GM19025 (cell line): ENCODE results near the gene LRIG1.

Experiments
- ATAC-seq: cut with Tn5 transposase; IDR thresholded peaks from one replicate; pipeline ENCODE4 v1.9.1; 2021; ENCODE audit warnings: mild to moderate bottlenecking, low read depth, moderate library complexity; ENCODE audit not compliant: unreplicated experiment

The LRIG1 gene

DNA sequence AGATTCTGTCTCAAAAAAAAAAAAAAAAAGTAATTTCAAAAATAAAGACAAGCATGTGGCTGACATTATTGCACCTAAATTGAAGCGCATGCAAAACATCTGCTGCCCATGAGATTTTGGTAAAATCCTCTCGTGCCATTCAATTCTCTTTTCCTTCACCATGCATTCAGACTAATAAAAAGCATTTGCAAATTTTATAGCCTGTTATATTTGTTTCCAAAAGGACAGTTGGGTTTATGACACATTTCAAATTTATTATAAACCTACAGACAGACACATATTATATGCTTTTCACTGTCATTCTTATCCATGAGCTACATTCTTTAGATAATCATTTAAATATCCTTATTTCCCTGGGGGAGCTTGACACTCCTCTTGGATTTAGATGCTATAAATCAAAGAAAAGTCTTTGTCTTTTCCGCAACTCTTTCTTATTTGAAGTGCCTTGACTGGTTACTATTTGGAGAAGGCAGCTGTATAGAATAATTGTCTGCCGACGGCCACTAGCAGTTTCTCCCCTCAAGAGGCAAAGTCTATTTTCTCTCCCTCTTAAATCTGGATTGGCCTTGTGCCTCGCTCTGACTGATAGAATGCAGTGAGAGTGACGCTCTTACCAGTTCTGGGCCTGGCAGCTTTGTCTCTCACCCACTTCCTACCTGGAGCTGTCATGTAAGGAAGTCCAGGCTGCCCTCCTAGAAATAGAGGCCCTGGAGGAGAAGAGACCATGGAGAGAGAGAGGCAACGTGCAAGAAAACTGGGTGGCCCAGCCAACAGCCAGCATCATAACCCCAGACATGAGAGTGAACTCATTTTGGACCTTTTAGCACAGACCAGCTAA lies 6.8 kb upstream of the LRIG1 start:
- ATAC-seq: no peak

DNA sequence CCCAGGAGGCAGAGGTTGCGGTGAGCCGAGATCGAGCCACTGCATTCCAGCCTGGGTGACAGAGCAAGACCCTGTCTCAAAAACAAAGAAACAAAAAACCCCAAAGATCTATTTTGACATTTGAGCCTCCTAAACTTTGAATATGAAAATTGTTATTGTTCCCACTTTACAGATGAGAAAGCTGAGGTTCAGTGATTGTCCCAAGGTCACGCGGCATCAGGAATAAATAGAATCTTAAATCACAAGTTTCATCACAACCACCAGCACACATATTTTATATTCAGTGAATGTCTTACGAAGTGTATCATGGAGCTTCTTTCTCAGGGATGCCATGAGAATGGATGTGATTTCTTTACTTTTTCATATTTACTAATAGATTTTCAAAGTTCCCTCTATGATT lies 5.3 kb upstream of the LRIG1 start:
- no peak for ATAC-seq

GRCh38 chr3:66504850-66505641 lies 4.2 kb upstream of the LRIG1 start:
- no peak for ATAC-seq

- ATAC-seq: no peak
Measured at GRCh38 chr3:66502981-66503380, 2.2 kb upstream of the LRIG1 start.

- ATAC-seq: no peak
Measured at GRCh38 chr3:66502245-66502874, 1.5 kb upstream of the LRIG1 start.

GRCh38 chr3:66501483-66502244 lies 842 bp upstream of the LRIG1 start:
- no peak for ATAC-seq

DNA sequence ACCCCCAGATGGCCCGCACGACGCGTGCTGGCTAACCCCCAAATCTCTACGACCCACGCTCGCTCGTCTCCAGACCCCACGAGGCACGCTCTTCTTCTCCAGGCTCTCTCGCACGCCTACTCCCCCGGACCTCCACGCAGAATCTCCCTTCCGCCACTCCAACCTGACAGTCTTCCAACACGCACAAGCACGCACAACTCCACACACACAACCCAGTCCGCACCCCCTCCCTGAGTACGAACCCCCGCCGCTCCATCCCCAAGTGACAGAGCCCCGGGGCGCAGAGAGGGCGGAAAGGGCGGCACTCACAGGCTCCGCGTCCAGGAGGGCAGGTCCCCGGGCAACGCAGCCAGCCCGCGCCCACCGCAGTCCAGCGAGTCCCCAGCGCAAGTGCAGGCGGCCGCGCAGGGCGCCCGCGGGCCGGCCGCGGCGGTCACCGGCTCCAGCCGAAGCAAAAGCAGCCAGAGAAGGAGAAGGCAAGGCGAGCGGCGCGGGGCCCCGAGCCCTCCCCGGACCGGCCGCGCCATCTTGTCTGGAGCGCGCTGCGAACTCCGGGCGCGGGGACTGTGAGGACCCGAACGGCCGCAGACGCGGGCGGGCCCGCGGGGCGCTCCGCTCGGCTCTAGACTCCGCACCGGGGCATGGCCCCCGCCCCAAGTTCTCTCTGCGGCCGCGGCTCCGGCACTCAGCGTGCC lies 794 bp downstream of the LRIG1 start:
- peak; percentile 15 for ATAC-seq

GRCh38 chr3:66498687-66499621 lies 1.9 kb downstream of the LRIG1 start:
- ATAC-seq: no peak

- no peak for ATAC-seq
Measured at GRCh38 chr3:66497985-66498671, 2.7 kb downstream of the LRIG1 start.

DNA sequence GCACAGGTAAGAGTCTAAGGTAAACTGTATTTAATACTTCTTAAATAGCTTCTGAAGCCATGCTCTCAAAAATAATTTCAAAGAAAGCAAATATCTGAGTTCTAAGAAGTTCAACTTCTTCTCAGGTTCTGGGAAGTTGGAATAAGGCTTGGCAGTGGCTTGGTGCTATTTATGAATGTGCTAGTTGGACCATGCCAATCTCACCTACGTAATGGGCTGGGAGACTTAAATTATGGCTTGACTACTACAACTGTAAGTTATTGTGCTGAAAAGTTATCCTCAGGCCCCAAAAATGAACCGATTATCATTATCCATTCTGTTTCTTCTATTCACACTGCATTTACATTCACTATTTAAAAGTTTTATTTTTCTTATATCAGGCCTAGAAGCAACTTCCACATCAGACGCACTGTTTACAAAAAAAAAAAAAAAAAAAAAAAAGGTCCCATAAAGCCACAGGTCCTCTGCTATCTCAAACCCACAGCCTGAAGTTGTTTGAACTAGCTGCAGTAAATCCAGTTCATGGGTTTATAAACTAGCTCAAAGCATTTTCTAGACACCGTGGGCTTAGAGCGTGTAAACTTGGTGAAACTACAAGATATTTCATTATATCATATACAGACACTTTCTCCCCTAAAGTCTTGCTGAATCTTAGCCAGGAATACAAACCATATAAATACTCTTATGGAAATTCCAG lies 3.4 kb downstream of the LRIG1 start:
- no peak for ATAC-seq

DNA sequence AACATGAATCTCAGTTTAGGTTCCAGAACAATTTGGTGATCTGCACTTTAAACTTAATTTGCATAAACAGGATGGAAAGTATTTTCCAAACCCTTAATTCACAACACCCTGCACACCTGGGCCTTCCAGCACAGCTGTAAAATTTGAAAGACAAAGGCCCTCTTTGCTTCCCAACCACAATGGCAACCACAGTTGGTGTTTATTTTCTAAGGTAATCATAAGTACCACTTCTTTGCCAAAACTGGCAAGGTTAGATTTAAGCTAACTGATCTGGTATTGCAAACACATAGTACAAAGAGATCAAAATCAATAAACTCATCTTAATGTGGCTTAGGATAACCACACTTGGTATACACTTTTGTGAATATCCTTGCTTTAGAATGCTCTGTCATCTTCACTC lies 4.1 kb downstream of the LRIG1 start:
- ATAC-seq: no peak

- no peak for ATAC-seq
Measured at GRCh38 chr3:66496301-66496700, 4.5 kb downstream of the LRIG1 start.

DNA sequence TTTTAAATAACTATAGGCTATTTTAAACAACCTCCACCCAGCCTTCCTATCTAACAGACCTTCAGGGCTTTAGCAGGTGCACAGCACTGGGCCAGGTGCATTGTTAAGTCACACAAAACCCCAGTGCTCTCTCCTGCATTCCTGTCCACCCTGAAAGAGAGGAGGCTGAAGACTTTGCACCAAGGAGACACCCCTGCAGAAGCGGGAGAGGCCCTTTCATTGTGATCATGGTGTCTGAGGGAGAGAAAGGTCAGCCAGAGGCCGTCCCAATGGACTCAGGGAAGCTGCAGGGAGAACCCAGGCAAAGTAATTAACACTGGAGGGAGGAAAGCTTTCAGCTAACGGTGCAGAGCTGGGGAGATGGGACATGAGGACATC lies 5.2 kb downstream of the LRIG1 start:
- ATAC-seq: no peak

DNA sequence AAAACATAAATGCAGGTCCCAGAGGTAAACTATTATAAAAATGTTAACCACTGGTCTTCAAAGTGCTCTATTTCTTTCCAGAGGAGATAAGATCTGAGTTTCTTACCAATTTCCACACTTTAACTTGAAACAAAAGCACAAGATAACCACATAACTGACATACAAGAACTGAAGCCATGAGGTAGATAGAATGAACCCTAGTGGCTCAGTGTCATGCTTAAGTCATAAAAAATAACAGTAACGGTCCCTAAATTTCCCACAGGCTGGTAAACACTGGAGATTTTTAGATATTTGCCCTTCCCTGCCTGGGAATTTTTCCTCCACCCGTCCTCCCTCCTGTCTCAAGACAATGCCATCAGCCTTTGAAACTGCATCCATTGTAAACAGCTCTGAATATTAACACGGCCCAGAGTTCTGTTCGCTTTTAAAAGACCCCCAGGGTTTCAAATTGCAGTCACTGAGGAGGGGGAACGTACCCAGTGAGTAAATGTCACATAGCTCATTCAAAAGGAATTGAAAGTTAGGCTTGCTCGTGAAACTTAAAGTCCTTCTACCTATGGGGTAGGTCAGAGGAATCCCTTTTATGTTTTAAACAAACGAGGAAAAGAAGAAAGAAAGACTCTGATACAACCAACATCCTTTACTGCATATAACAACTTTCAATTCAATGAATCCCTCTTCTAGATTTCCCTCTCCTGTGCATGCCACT lies 5.7 kb downstream of the LRIG1 start:
- no peak for ATAC-seq

- no peak for ATAC-seq
Measured at GRCh38 chr3:66493458-66494099, 7.2 kb downstream of the LRIG1 start.

- ATAC-seq: no peak
Measured at GRCh38 chr3:66492672-66493071, 8.2 kb downstream of the LRIG1 start.

DNA sequence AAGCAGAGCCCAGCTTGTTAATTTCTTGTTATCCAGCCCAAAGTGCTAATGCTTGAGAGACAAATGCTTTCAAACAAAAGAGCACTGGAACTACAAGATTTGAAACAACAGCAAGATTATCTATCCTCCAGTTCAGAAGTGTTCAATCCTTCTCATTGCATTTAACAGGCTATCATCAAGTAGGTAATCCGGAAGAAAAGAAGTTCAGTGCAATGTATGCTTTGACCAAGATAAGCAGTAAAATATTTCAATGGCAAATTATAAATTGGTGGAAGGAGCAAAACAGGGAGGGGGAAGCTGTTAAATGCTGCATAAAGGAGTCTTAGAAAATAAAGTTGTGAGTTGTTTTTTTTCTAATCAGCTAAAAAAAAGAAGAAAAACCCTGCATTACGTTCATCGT lies 8.8 kb downstream of the LRIG1 start:
- no peak for ATAC-seq
